Measurements from ENCODE around the gene STK32A. TPM values are rescaled to one million over a fixed set of nuclear protein-coding genes. Genes with fewer than 3 reads are reported as not detected.

Gene STK32A
- total RNA-seq (2022): 0.16 and 0.32 TPM in 2 replicates
- percentile 21 among the genes with signal in this experiment for Bru-seq, nascent RNA
- percentile 22 among the genes with signal in this experiment for BruChase-seq, experiment 1, labeled RNA remaining after a 2-hour chase
- percentile 17 among the genes with signal in this experiment for BruChase-seq, experiment 2, labeled RNA remaining after a 6-hour chase
- long read RNA-seq: 0 reads

GRCh38 chr5:147234825-147235635 lies at the start of gene STK32A:
Gene STK32A, plus strand, starts transcription at chr5:147235026. Its CDS starts 4,609 bp downstream, at chr5:147239635.
- Histone ChIP-seq H3K4me1 (no peaks in the 10 kb centered on the region), H3K36me3 (ENCODE audit: control insufficient read depth, insufficient read depth, low read length) (no peaks in the 10 kb centered on the region), H3K27me3 (replicated peaks; ENCODE audit: control insufficient read depth, insufficient read depth, low read length) (no peaks in the 10 kb centered on the region), H3K9me3 (no peaks in the 10 kb centered on the region), H3K4me3 (ENCODE audit: low read depth, low read length) (peak within 1 kb of the TSS; percentile 32)
- Mint-ChIP-seq H3K27ac (ENCODE audit: unreplicated experiment) (no peak within 1 kb of the TSS), H3K4me1 (ENCODE audit: low read depth, unreplicated experiment) (no peaks in the 10 kb centered on the region), H3K27me3 (ENCODE audit: insufficient read depth, unreplicated experiment) (peaks cover 41% of the 10 kb centered on the region), H3K36me3 (ENCODE audit: insufficient read depth, unreplicated experiment) (no peaks in the 10 kb centered on the region), H3K9me3 (ENCODE audit: unreplicated experiment) (no peaks in the 10 kb centered on the region), H3K4me3 (ENCODE audit: unreplicated experiment) (peak within 1 kb of the TSS; percentile 57)
- no TSS peak for BruUV-seq (replicated peaks)
- POLR2A ChIA-PET: interaction anchor here (0.6 kb wide), 1 partner anchor 154 kb away, joined by 3 read pairs; no protein-coding TSS in a partner anchor
- intact Hi-C loops (cut with micrococcal nuclease; ENCODE audit: unreplicated experiment): no loop called here
- CTCF ChIA-PET: interaction anchor here (0.7 to 1.3 kb wide), 3 partner anchors 134 to 669 kb away, joined by 3 to 5 read pairs (median 4); no protein-coding TSS in a partner anchor
- TF ChIP-seq CTCF (IDR thresholded peaks at IDR 0.05; ENCODE audit: insufficient read depth in 1 of 2, low read depth in 1 of 2, low read length in 1 of 2, severe bottlenecking in 1 of 2, unreplicated experiment in 1 of 2): no peak
- DNase-seq: peak; percentile 57 to 64

- Histone ChIP-seq H3K4me3 (ENCODE audit: low read depth, low read length) (no peak overlapping the region), H3K4me1 (peaks cover 7% of the 10 kb centered on the region; the same call in 1 of the 2 replicates), H3K36me3 (ENCODE audit: control insufficient read depth, insufficient read depth, low read length) (no peaks in the 10 kb centered on the region), H3K27me3 (replicated peaks; ENCODE audit: control insufficient read depth, insufficient read depth, low read length) (no peaks in the 10 kb centered on the region), H3K9me3 (no peaks in the 10 kb centered on the region)
- Mint-ChIP-seq H3K36me3 (ENCODE audit: insufficient read depth, unreplicated experiment) (no peaks in the 10 kb centered on the region), H3K9me3 (ENCODE audit: unreplicated experiment) (no peaks in the 10 kb centered on the region), H3K4me3 (ENCODE audit: unreplicated experiment) (no peak overlapping the region), H3K27ac (ENCODE audit: unreplicated experiment) (peak overlapping the region; percentile 70), H3K4me1 (ENCODE audit: low read depth, unreplicated experiment) (peaks cover 21% of the 10 kb centered on the region), H3K27me3 (ENCODE audit: insufficient read depth, unreplicated experiment) (no peaks in the 10 kb centered on the region)
- no TSS peak for BruUV-seq (replicated peaks)
- CTCF ChIA-PET: interaction anchor here (0.6 to 2.1 kb wide), 3 partner anchors 220 to 391 kb away, joined by 3 to 59 read pairs (median 4); no protein-coding TSS in a partner anchor
- peak in 1 of 2 experiments; percentile 6 for TF ChIP-seq CTCF (IDR thresholded peaks at IDR 0.05; ENCODE audit: insufficient read depth in 1 of 2, low read depth in 1 of 2, low read length in 1 of 2, severe bottlenecking in 1 of 2, unreplicated experiment in 1 of 2)
- intact Hi-C loops (cut with micrococcal nuclease; ENCODE audit: unreplicated experiment): loop anchor here (1.0 to 5.0 kb wide), 2 partner anchors 89 to 160 kb away; no protein-coding TSS in a partner anchor
- POLR2A ChIA-PET: no interaction called here
- no peak for DNase-seq
These were observed 47.7 kb upstream of the STK32A start for GRCh38 chr5:147187099-147187540.

All from Caco-2 (cell line).